Measurements from ENCODE around the gene BTBD9.

Gene BTBD9

GRCh38 chr6:38167598-38167997, 472.1 kb downstream of the BTBD9 start:
- TF ChIP-seq CTCF (IDR thresholded peaks at IDR 0.05; ENCODE audit: insufficient read depth, missing control alignments), result no peak
- DNase-seq (ENCODE audit: insufficient read length, low spot score) (no peak), FAIRE-seq (no peak)

- no peak for DNase-seq (ENCODE audit: insufficient read length, low spot score)
- no peak for FAIRE-seq
- TF ChIP-seq CTCF (IDR thresholded peaks at IDR 0.05; ENCODE audit: insufficient read depth, missing control alignments), result no peak
These were observed 473.1 kb downstream of the BTBD9 start for GRCh38 chr6:38166411-38167240.

GRCh38 chr6:38164671-38165108, 475.0 kb downstream of the BTBD9 start:
- no peak for FAIRE-seq

GRCh38 chr6:38164131-38164481, 475.6 kb downstream of the BTBD9 start:
- DNase-seq (ENCODE audit: insufficient read length, low spot score), result no peak

More at GRCh38 chr6:38164671-38165108, 475.0 kb downstream of the BTBD9 start:
- no peak for TF ChIP-seq CTCF (IDR thresholded peaks at IDR 0.05; ENCODE audit: insufficient read depth, missing control alignments)
- no peak for DNase-seq (ENCODE audit: insufficient read length, low spot score)

GRCh38 chr6:38163186-38164130, 476.3 kb downstream of the BTBD9 start:
- TF ChIP-seq CTCF (IDR thresholded peaks at IDR 0.05; ENCODE audit: insufficient read depth, missing control alignments), result no peak
- DNase-seq (ENCODE audit: insufficient read length, low spot score) (no peak), FAIRE-seq (no peak)

More at GRCh38 chr6:38164131-38164481, 475.6 kb downstream of the BTBD9 start:
- FAIRE-seq, result no peak
- no peak for TF ChIP-seq CTCF (IDR thresholded peaks at IDR 0.05; ENCODE audit: insufficient read depth, missing control alignments)

- TF ChIP-seq CTCF (IDR thresholded peaks at IDR 0.05; ENCODE audit: insufficient read depth, missing control alignments), result no peak
- DNase-seq (ENCODE audit: insufficient read length, low spot score), result no peak
- FAIRE-seq, result no peak
These were observed 477.1 kb downstream of the BTBD9 start for GRCh38 chr6:38162493-38163185.
